H1 (cell line): Measurements from ENCODE around the gene RPP25L. TPM values are rescaled to one million over a fixed set of nuclear protein-coding genes. Genes with fewer than 3 reads are reported as not detected.

Source experiments
- CTCF ChIA-PET: fragments of 300-600 bp; sonication (Branson Sonifier 250); formaldehyde crosslinking; loops from one replicate; lab custom pipeline; 2021; ENCODE audit not compliant: partially characterized antibody; lab: Charles Lee
- POLR2A ChIA-PET: fragments of 300-600 bp; sonication (Branson Sonifier 250); formaldehyde crosslinking; loops from one replicate; lab custom pipeline; 2021; ENCODE audit warnings: inconsistent platforms; ENCODE audit not compliant: partially characterized antibody; lab: Charles Lee
- DNase-seq, 2 experiments: peaks; one replicate each; pipeline versions ENCODE4 v3.0.0 to v3.0.0-alpha.2; 2010 to 2022; ENCODE audit warnings: low spot score in 2 of 2, low read depth in 1 of 2, mixed read lengths in 1 of 2
- FAIRE-seq: peaks from 2 replicates; lab custom pipeline; 2011; peaks lifted over from hg19 to GRCh38; lab: Jason Lieb, UNC
- H2AFZ ChIP-seq: 2 replicates; pipeline ENCODE4 v1.8.1; 2012; ENCODE audit warnings: low read length, inconsistent platforms
- H2AK5ac ChIP-seq: 2 replicates; pipeline ENCODE4 v1.6.1; 2013; ENCODE audit warnings: low read depth, low read length
- H2BK120ac ChIP-seq: replicated peaks from 2 replicates; pipeline ENCODE3; 2013; ENCODE audit warnings: low read depth, low read length, inconsistent platforms
- H2BK12ac ChIP-seq: 2 replicates; pipeline ENCODE4 v1.6.1; 2013; ENCODE audit warnings: low read depth, low read length
- H2BK15ac ChIP-seq: 2 replicates; pipeline ENCODE4 v1.6.1; 2013; ENCODE audit warnings: low read length
- H2BK20ac ChIP-seq: 2 replicates; pipeline ENCODE4 v1.6.1; 2013; ENCODE audit warnings: low read length
- H2BK5ac ChIP-seq: 2 replicates; pipeline ENCODE4 v1.6.1; 2013; ENCODE audit warnings: low read depth, low read length
- H3K14ac ChIP-seq: 2 replicates; pipeline ENCODE4 v1.6.1; 2013; ENCODE audit warnings: inconsistent platforms; ENCODE audit not compliant: insufficient read length
- H3K18ac ChIP-seq: 2 replicates; pipeline ENCODE4 v1.6.1; 2013; ENCODE audit warnings: low read length; ENCODE audit errors: extremely low read depth
- H3K23ac ChIP-seq: 2 replicates; pipeline ENCODE4 v1.6.1; 2013; ENCODE audit warnings: inconsistent platforms; ENCODE audit not compliant: insufficient read length
- H3K23me2 ChIP-seq: 2 replicates; pipeline ENCODE4 v1.6.1; 2013; ENCODE audit warnings: low read depth, low read length
- H3K27ac ChIP-seq: 2 replicates; pipeline ENCODE4 v1.6.1; 2011; ENCODE audit warnings: low read depth, low read length, inconsistent platforms
- H3K27me3 ChIP-seq, 4 experiments: replicated peaks in 1 of 4; 1 replicate in 1 of 4; 2 replicates in 3 of 4; pipeline versions ENCODE4 v1.6.1 to v1.8.1; 2011 to 2013; ENCODE audit warnings: low read length in 3 of 4, mild to moderate bottlenecking in 3 of 4, inconsistent platforms in 2 of 4, mixed read lengths in 2 of 4, moderate library complexity in 1 of 4; ENCODE audit not compliant: control insufficient read depth in 3 of 4, insufficient read depth in 3 of 4; ENCODE audit errors: extremely low read depth in 1 of 4
- H3K36me3 ChIP-seq, 4 experiments: 2 replicates each; pipeline versions ENCODE4 v1.6.1 to v1.8.1; 2011 to 2013; ENCODE audit warnings: mild to moderate bottlenecking in 4 of 4, low read length in 3 of 4, moderate library complexity in 2 of 4, control low read depth in 1 of 4, inconsistent platforms in 1 of 4; ENCODE audit not compliant: insufficient read depth in 4 of 4, control insufficient read depth in 2 of 4
- H3K4ac ChIP-seq: replicated peaks from 2 replicates; pipeline ENCODE3; 2013; ENCODE audit warnings: low read length, low read depth, mixed read lengths, inconsistent platforms; ENCODE audit not compliant: insufficient read length
- H3K4me1 ChIP-seq, 4 experiments: replicated peaks in 1 of 4; 1 replicate in 1 of 4; 2 replicates in 3 of 4; pipeline versions ENCODE4 v1.6.1 to v1.8.1; 2011 to 2013; ENCODE audit warnings: low read length in 3 of 4, inconsistent platforms in 2 of 4, mixed read lengths in 1 of 4; ENCODE audit not compliant: insufficient read depth in 4 of 4, control insufficient read depth in 3 of 4
- H3K4me2 ChIP-seq, 2 experiments: 2 replicates each; pipeline versions ENCODE4 v1.6.1 to v1.8.1; 2011 to 2013; ENCODE audit warnings: low read depth in 2 of 2, low read length in 2 of 2, control low read depth in 1 of 2, inconsistent platforms in 1 of 2, mild to moderate bottlenecking in 1 of 2; ENCODE audit not compliant: insufficient read depth in 1 of 2
- H3K4me3 ChIP-seq, 4 experiments: fragments of 200-600, 300-600 bp in 1 of 4; sonication (generic), shearing (Covaris generic), sonication (Bioruptor Twin) in 1 of 4; 2 replicates each; pipeline versions ENCODE4 v1.5.1 to v1.8.1; 2011 to 2016; ENCODE audit warnings: low read length in 4 of 4, low read depth in 3 of 4, control low read depth in 2 of 4, inconsistent platforms in 2 of 4, mild to moderate bottlenecking in 2 of 4, mixed read lengths in 1 of 4, moderate library complexity in 1 of 4; ENCODE audit not compliant: insufficient read depth in 2 of 4; ENCODE audit errors: extremely low read depth in 1 of 4
- H3K56ac ChIP-seq: replicated peaks from 2 replicates; pipeline ENCODE3; 2013; ENCODE audit warnings: low read depth, mild to moderate bottlenecking, mixed read lengths, low read length, inconsistent platforms; ENCODE audit not compliant: insufficient read length
- H3K79me1 ChIP-seq: 2 replicates; pipeline ENCODE4 v1.6.1; 2013; ENCODE audit warnings: low read depth, low read length, control low read depth
- H3K79me2 ChIP-seq, 2 experiments: 2 replicates each; pipeline versions ENCODE4 v1.6.1 to v1.8.1; 2012 to 2013; ENCODE audit warnings: low read length in 2 of 2, mild to moderate bottlenecking in 2 of 2, inconsistent platforms in 1 of 2; ENCODE audit not compliant: insufficient read depth in 2 of 2, control insufficient read depth in 1 of 2
- H3K9ac ChIP-seq, 4 experiments: replicated peaks in 1 of 4; 1 replicate in 1 of 4; 2 replicates in 3 of 4; pipeline versions ENCODE4 v1.6.1 to v1.8.1; 2011 to 2013; ENCODE audit warnings: low read depth in 3 of 4, low read length in 3 of 4, control low read depth in 2 of 4, mild to moderate bottlenecking in 2 of 4, moderate library complexity in 2 of 4, inconsistent platforms in 1 of 4; ENCODE audit errors: extremely low read depth in 1 of 4
- H3K9me3 ChIP-seq, 2 experiments: 2 replicates each; pipeline versions ENCODE4 v1.6.1 to v1.8.1; 2012 to 2013; ENCODE audit warnings: mild to moderate bottlenecking in 2 of 2, moderate library complexity in 2 of 2, control low read depth in 1 of 2, inconsistent platforms in 1 of 2, low read depth in 1 of 2, low read length in 1 of 2, mixed read lengths in 1 of 2; ENCODE audit not compliant: insufficient read depth in 2 of 2
- H4K20me1 ChIP-seq, 2 experiments: replicated peaks in 1 of 2; 2 replicates each; pipeline versions ENCODE3 to v1.8.1; 2011 to 2013; ENCODE audit warnings: inconsistent platforms in 2 of 2, low read length in 2 of 2, mild to moderate bottlenecking in 1 of 2; ENCODE audit not compliant: insufficient read depth in 2 of 2, control insufficient read depth in 1 of 2
- H4K5ac ChIP-seq: 2 replicates; pipeline ENCODE4 v1.6.1; 2013; ENCODE audit warnings: low read length, low read depth, mixed read lengths, inconsistent platforms; ENCODE audit not compliant: insufficient read length
- H4K8ac ChIP-seq: 2 replicates; pipeline ENCODE4 v1.8.0; 2013; ENCODE audit warnings: mild to moderate bottlenecking, moderate library complexity, low read length, inconsistent platforms; ENCODE audit not compliant: insufficient read depth; ENCODE audit errors: extremely low read depth
- H4K91ac ChIP-seq: replicated peaks from 2 replicates; pipeline ENCODE3; 2013; ENCODE audit warnings: low read length, mixed read lengths, inconsistent platforms; ENCODE audit not compliant: insufficient read length
- BACH1 ChIP-seq: IDR thresholded peaks from 2 replicates; pipeline ENCODE4 v1.6.1; 2012; ENCODE audit warnings: low read length, improper control_type of control experiment
- CTBP2 ChIP-seq: IDR thresholded peaks from 2 replicates; pipeline ENCODE4 v1.7.0; 2011; ENCODE audit warnings: borderline replicate concordance, mild to moderate bottlenecking, moderate library complexity, mixed read lengths, low read length; ENCODE audit not compliant: insufficient read depth, insufficient read length
- EP300 ChIP-seq, 2 experiments: IDR thresholded peaks; 1 replicate in 1 of 2; 2 replicates in 1 of 2; pipeline ENCODE4 v1.6.1; 2011 to 2012; ENCODE audit warnings: low read depth in 2 of 2, low read length in 2 of 2, mild to moderate bottlenecking in 2 of 2, borderline replicate concordance in 1 of 2, inconsistent platforms in 1 of 2, moderate library complexity in 1 of 2
- JUN ChIP-seq: IDR thresholded peaks from 2 replicates; pipeline ENCODE4 v1.6.1; 2011; ENCODE audit warnings: low read depth, mild to moderate bottlenecking, improper control_type of control experiment, low read length
- NRF1 ChIP-seq: IDR thresholded peaks from 2 replicates; pipeline ENCODE4 v1.6.1; 2011; ENCODE audit warnings: mild to moderate bottlenecking, low read depth, low read length, improper control_type of control experiment
- POU5F1 ChIP-seq: IDR thresholded peaks from 2 replicates; pipeline ENCODE4 v1.6.1; 2011; ENCODE audit warnings: low read depth, mild to moderate bottlenecking, low read length, moderate library complexity
- SIX5 ChIP-seq: IDR thresholded peaks from 2 replicates; pipeline ENCODE4 v1.6.1; 2011; ENCODE audit warnings: mild to moderate bottlenecking, low read depth, low read length
- SUZ12 ChIP-seq: fragments of 200-600 bp; sonication (generic); IDR thresholded peaks from 2 replicates; pipeline ENCODE4 v1.6.1; 2012; ENCODE audit warnings: mild to moderate bottlenecking, inconsistent platforms, low read length, moderate library complexity, mixed read lengths
- YY1 ChIP-seq: IDR thresholded peaks from 2 replicates; pipeline ENCODE4 v1.6.1; 2011; ENCODE audit warnings: low read depth, mild to moderate bottlenecking, low read length
- WGBS, 2 experiments: shearing (Covaris generic) in 1 of 2; methylation state at CpG; one replicate each; pipeline versions ENCODE4 v1.1.6 to v1.1.7; 2013 to 2015; ENCODE audit warnings: low lambda C conversion rate in 2 of 2, mixed read lengths in 2 of 2, inconsistent platforms in 1 of 2, low coverage in 1 of 2, missing lambda C conversion rate in 1 of 2; ENCODE audit not compliant: insufficient replicate concordance in 2 of 2, insufficient coverage in 1 of 2, insufficient read length in 1 of 2; ENCODE audit errors: extremely low coverage in 1 of 2, missing lambda C conversion rate in 1 of 2; 5-methylcytosine and 5-hydroxymethylcytosine counted together
- polyA plus RNA-seq, 7 experiments: library from polyadenylated mRNA; depleted of rRNA in 3 of 7; stranded (reverse) in 5 of 7; unstranded in 2 of 7; fragments of >200 nt in 5 of 7; fragments of 200-250 nt in 2 of 7; gene quantifications; 1 replicate in 5 of 7; 2 replicates in 1 of 7; 4 replicates in 1 of 7; pipeline versions ENCODE4 v1.2.1 to v1.2.3, GENCODE V29; 2011 to 2013; ENCODE audit warnings: missing spikeins in 2 of 7, mixed read lengths in 2 of 7
- total RNA-seq: library from RNA; stranded (reverse); fragmentation: NEBNext Ultra II Directional; extraction: Animal tissue kit (Norgen Biotek cat#: 25700); gene quantifications from 2 replicates; pipeline ENCODE4 v1.2.1, GENCODE V29; 2021
- TF ChIP-seq, protein P1 (sequence below): IDR thresholded peaks from 2 replicates; pipeline ENCODE4 v1.6.1; 2012; ENCODE audit warnings: inconsistent platforms

The RPP25L gene
- total and polyA plus RNA-seq, 2 of the 8 experiments (the other 6 are each of a cell fraction or from before 2014, with no cell fraction given) = 21.6 to 75.0 TPM

GRCh38 chr9:34647651-34648050 is 35.8 kb upstream of the RPP25L start:
- Histone ChIP-seq H2AFZ (no peak overlapping the region), H4K20me1 (peaks cover 2 to 12% of the 10 kb centered on the region in 2 experiments), H3K23ac (no peak overlapping the region), H3K18ac (no peak overlapping the region), H3K4me2 (peak overlapping the region; percentile 89 to 97), H2BK5ac (no peak overlapping the region), H3K14ac (no peak overlapping the region), H3K23me2 (peaks cover 14% of the 10 kb centered on the region), H4K5ac (no peak overlapping the region), H3K36me3 (peaks cover 3 to 23% (median 8%) of the 10 kb centered on the region in 4 experiments; a peak in 7 of 8 replicates), H2BK120ac (no peak overlapping the region), H4K8ac (no peak overlapping the region), H3K9me3 (no peaks in the 10 kb centered on the region), H3K79me1 (peaks cover 6% of the 10 kb centered on the region; the same call in 1 of the 2 replicates), H3K27me3 (no peaks in the 10 kb centered on the region; a peak in 1 of 7 replicates), H3K4ac (no peak overlapping the region), H3K4me3 (peak overlapping the region; percentile 69 to 92 (median 80)), H3K56ac (no peak overlapping the region), H2BK15ac (no peak overlapping the region), H3K79me2 (peaks cover 0 to 12% of the 10 kb centered on the region in 2 experiments; a peak in 1 of 4 replicates), H3K4me1 (peaks cover 3 to 28% (median 11%) of the 10 kb centered on the region in 4 experiments)
- POLR2A ChIA-PET = interaction anchor here (1.1 to 12.8 kb wide), 4 partner anchors 9 to 432 kb away, joined by 3 to 127 read pairs (median 52); partner anchors contain the start of genes ARID3C, CCL27, FANCG and SIGMAR1
- DNase-seq = no peak
- WGBS, 2 experiments = 83% methylated on average over 10 of the region's 10 CpGs; no CpG with 5 or more reads in 1 of the 2 experiments
- no peak for TF ChIP-seq EP300 (IDR thresholded peaks at IDR 0.05; ENCODE audit: borderline replicate concordance in 1 of 2, low read depth in 2 of 2, low read length in 2 of 2)
- TF ChIP-seq YY1 = no peak
- no peak for TF ChIP-seq NRF1
- TF ChIP-seq POU5F1 = no peak
- no peak for TF ChIP-seq CTBP2
- TF ChIP-seq SIX5 = no peak
- no peak for TF ChIP-seq SUZ12
- no peak for TF ChIP-seq BACH1
- TF ChIP-seq JUN = no peak
- TF ChIP-seq, protein P1, sequence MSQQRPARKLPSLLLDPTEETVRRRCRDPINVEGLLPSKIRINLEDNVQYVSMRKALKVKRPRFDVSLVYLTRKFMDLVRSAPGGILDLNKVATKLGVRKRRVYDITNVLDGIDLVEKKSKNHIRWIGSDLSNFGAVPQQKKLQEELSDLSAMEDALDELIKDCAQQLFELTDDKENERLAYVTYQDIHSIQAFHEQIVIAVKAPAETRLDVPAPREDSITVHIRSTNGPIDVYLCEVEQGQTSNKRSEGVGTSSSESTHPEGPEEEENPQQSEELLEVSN = no peak
- TF ChIP-seq, all 59 proteins: peak for 0
- Histone ChIP-seq H3K9ac (peak overlapping the region in 3 of 4 experiments; percentile 6 to 62 (median 58); a peak in 1 of 7 replicates), H2BK20ac (no peak overlapping the region), H2BK12ac (no peak overlapping the region), H3K27ac (no peak overlapping the region), H4K91ac (no peak overlapping the region), H2AK5ac (no peak overlapping the region)
- CTCF ChIA-PET = interaction anchor here (1.5 to 17.4 kb wide), 6 partner anchors 10 to 55 kb away, joined by 4 to 277 read pairs (median 6); partner anchors contain the start of genes CCL27, IL11RA and SIGMAR1
- no peak for FAIRE-seq
